HG02970 (cell line): ENCODE data around the gene GDA.
"Not testable (repeated sequence)": the region's sequence is repeated elsewhere in the genome, so short reads cannot be mapped to it uniquely, and the experiment has no call there.

Experiments used
- ATAC-seq: cut with Tn5 transposase; IDR thresholded peaks from one replicate; pipeline ENCODE4 v1.9.1; 2021; ENCODE audit warnings: mild to moderate bottlenecking, moderate library complexity, moderate number of reproducible peaks; ENCODE audit not compliant: unreplicated experiment, low FRiP score

Gene GDA

GRCh38 chr9:72203205-72203803, 54.1 kb downstream of the GDA start:
- no peak for ATAC-seq

- no peak for ATAC-seq
Measured at GRCh38 chr9:72204062-72204461, 54.8 kb downstream of the GDA start.

- ATAC-seq = peak; percentile 67
Measured at GRCh38 chr9:72205513-72205912, 56.3 kb downstream of the GDA start.

GRCh38 chr9:72207278-72207677, 58.0 kb downstream of the GDA start:
- peak; percentile 58 for ATAC-seq

GRCh38 chr9:72210522-72210921, 61.3 kb downstream of the GDA start:
- ATAC-seq = no peak

- ATAC-seq = no peak
Measured at GRCh38 chr9:72211047-72211446, 61.8 kb downstream of the GDA start.

- no peak for ATAC-seq
Measured at GRCh38 chr9:72213906-72214305, 64.7 kb downstream of the GDA start.

- ATAC-seq = no peak
Measured at GRCh38 chr9:72217306-72217842, 68.1 kb downstream of the GDA start.

- ATAC-seq = no peak
Measured at GRCh38 chr9:72220589-72220988, 71.3 kb downstream of the GDA start.

GRCh38 chr9:72226146-72226812, 77.0 kb downstream of the GDA start:
- ATAC-seq = no peak

GRCh38 chr9:72228282-72228681, 79.0 kb downstream of the GDA start:
- no peak for ATAC-seq

GRCh38 chr9:72232778-72233177, 83.5 kb downstream of the GDA start:
- ATAC-seq = no peak

GRCh38 chr9:72247549-72247948, 98.3 kb downstream of the GDA start:
- no peak for ATAC-seq

- no peak for ATAC-seq
Measured at GRCh38 chr9:72251589-72251988, 102.3 kb downstream of the GDA start.

- ATAC-seq = no peak
Measured at GRCh38 chr9:72254901-72255545, 105.8 kb downstream of the GDA start.

- no peak for ATAC-seq
Measured at GRCh38 chr9:72255569-72255968, 106.3 kb downstream of the GDA start.

- ATAC-seq = no peak
Measured at GRCh38 chr9:72256931-72257330, 107.7 kb downstream of the GDA start.

- no peak for ATAC-seq
Measured at GRCh38 chr9:72257814-72258213, 108.6 kb downstream of the GDA start.

- no peak for ATAC-seq
Measured at GRCh38 chr9:72262063-72262462, 112.8 kb downstream of the GDA start.

- ATAC-seq = no peak
Measured at GRCh38 chr9:72263572-72263971, 114.3 kb downstream of the GDA start.

- no peak for ATAC-seq
Measured at GRCh38 chr9:72268961-72269360, 119.7 kb downstream of the GDA start.

- ATAC-seq = not testable (repeated sequence)
Measured at GRCh38 chr9:72270359-72270758, 121.1 kb downstream of the GDA start.
